Measurements from ENCODE around the gene CPLX4. TPM values are rescaled to one million over a fixed set of nuclear protein-coding genes. Genes with fewer than 3 reads are reported as not detected.

CPLX4 gene
- total and polyA plus RNA-seq, 10 donors = 0.04 TPM; not detected in 9

- intact Hi-C loops (cut with DNase I; ENCODE audit: low total_unique reads) = no loop called here
- H3K4me3 ChIP-seq = no peak overlapping the region
- no peaks in the 10 kb centered on the region for H3K4me1 ChIP-seq
- no peak overlapping the region for H3K27ac ChIP-seq
- H3K9me3 ChIP-seq = peaks cover 0 to 30% (median 24%) of the 10 kb centered on the region in 8 donors
- no peaks in the 10 kb centered on the region for H3K27me3 ChIP-seq (replicated peaks in 1 of 7)
- TF ChIP-seq, protein P1, sequence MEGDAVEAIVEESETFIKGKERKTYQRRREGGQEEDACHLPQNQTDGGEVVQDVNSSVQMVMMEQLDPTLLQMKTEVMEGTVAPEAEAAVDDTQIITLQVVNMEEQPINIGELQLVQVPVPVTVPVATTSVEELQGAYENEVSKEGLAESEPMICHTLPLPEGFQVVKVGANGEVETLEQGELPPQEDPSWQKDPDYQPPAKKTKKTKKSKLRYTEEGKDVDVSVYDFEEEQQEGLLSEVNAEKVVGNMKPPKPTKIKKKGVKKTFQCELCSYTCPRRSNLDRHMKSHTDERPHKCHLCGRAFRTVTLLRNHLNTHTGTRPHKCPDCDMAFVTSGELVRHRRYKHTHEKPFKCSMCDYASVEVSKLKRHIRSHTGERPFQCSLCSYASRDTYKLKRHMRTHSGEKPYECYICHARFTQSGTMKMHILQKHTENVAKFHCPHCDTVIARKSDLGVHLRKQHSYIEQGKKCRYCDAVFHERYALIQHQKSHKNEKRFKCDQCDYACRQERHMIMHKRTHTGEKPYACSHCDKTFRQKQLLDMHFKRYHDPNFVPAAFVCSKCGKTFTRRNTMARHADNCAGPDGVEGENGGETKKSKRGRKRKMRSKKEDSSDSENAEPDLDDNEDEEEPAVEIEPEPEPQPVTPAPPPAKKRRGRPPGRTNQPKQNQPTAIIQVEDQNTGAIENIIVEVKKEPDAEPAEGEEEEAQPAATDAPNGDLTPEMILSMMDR (IDR thresholded peaks at IDR 0.05 in 8 of 11, conservative IDR thresholded peaks at IDR 0.05 in 3 of 11) = no peak
- TF ChIP-seq POLR2A (IDR thresholded peaks at IDR 0.05) (no peak), POLR2AphosphoS5 (IDR thresholded peaks at IDR 0.05) (no peak)
- H3K36me3 ChIP-seq = peaks cover 4 to 100% (median 89%) of the 10 kb centered on the region in 6 donors
- no peak for DNase-seq
Measured at GRCh38 chr18:59340817-59341216, 22.4 kb upstream of the CPLX4 start.

DNA sequence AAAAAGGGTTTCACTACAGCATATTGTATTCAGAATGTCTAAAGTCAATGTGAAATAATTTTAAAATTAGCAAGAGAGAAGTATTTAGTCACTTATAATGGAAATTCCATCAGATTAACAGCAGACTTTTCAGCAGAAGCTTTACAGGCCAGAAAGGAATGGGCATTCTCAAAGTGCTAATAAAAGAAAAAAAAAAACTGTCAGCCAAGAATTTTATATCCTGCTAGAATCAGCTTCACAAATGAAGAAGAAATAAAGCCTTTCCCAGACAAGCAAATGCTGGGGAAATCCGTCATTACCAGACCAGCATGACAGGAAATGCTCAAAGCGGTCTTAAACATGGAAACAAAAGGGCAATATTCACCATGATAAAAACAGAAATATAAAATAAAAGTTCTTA, 21.9 kb upstream of the CPLX4 start:
- no peak overlapping the region for H3K27ac ChIP-seq
- TF ChIP-seq, protein P1 (IDR thresholded peaks at IDR 0.05 in 8 of 11, conservative IDR thresholded peaks at IDR 0.05 in 3 of 11) = no peak
- TF ChIP-seq POLR2AphosphoS5 (IDR thresholded peaks at IDR 0.05) = no peak
- no peak for TF ChIP-seq POLR2A (IDR thresholded peaks at IDR 0.05)
- DNase-seq = no peak
- no peak overlapping the region for H3K4me3 ChIP-seq
- H3K9me3 ChIP-seq = peaks cover 0 to 30% (median 24%) of the 10 kb centered on the region in 8 donors
- H3K27me3 ChIP-seq (replicated peaks in 1 of 7) = no peaks in the 10 kb centered on the region
- no peaks in the 10 kb centered on the region for H3K4me1 ChIP-seq
- intact Hi-C loops (cut with DNase I; ENCODE audit: low total_unique reads) = no loop called here
- H3K36me3 ChIP-seq = peaks cover 0 to 100% (median 87%) of the 10 kb centered on the region in 6 donors
- 90 to 96% (median 94%) methylated on average over 2 of the region's 2 CpGs for WGBS, 5 donors

GRCh38 chr18:59332986-59333385, 14.5 kb upstream of the CPLX4 start:
- peaks cover 5 to 100% (median 82%) of the 10 kb centered on the region in 6 donors for H3K36me3 ChIP-seq
- no peaks in the 10 kb centered on the region for H3K9me3 ChIP-seq
- H3K27ac ChIP-seq = no peak overlapping the region
- no peaks in the 10 kb centered on the region for H3K4me1 ChIP-seq
- no peak overlapping the region for H3K4me3 ChIP-seq
- intact Hi-C loops (cut with DNase I; ENCODE audit: low total_unique reads) = no loop called here
- TF ChIP-seq, protein P1 (IDR thresholded peaks at IDR 0.05 in 8 of 11, conservative IDR thresholded peaks at IDR 0.05 in 3 of 11) = no peak
- WGBS, 5 donors = 78 to 92% (median 88%) methylated on average over 3 of the region's 3 CpGs
- no peak for DNase-seq
- no peaks in the 10 kb centered on the region for H3K27me3 ChIP-seq (replicated peaks in 1 of 7)

DNA sequence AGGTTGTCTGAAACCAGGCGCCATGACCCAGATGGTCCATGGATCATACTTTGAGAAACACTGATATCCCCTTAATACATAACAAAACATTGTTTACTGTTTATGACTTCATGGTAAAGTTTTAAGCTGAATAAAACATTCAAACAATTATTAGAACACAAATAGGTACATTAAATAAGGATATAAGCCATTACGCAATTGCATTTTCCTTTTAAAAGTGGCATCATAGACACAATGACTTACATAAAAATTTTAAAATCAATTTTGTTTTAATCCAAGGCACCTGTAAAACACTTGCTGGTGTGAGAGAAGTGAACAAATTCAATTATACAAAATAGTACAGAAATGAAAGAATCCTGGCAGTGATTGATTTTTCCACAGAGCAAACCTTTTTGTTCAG, 10.2 kb upstream of the CPLX4 start:
- no peak for DNase-seq
- H3K27me3 ChIP-seq (replicated peaks in 1 of 7) = no peaks in the 10 kb centered on the region
- TF ChIP-seq POLR2AphosphoS5 (IDR thresholded peaks at IDR 0.05) (no peak), POLR2A (IDR thresholded peaks at IDR 0.05) (no peak)
- TF ChIP-seq, protein P1 (IDR thresholded peaks at IDR 0.05 in 8 of 11, conservative IDR thresholded peaks at IDR 0.05 in 3 of 11) = no peak
- H3K27ac ChIP-seq = no peak overlapping the region
- peaks cover 10 to 82% (median 63%) of the 10 kb centered on the region in 6 donors for H3K36me3 ChIP-seq
- WGBS, 5 donors = 95 to 99% (median 97%) methylated on average over 2 of the region's 2 CpGs
- no peaks in the 10 kb centered on the region for H3K9me3 ChIP-seq
- intact Hi-C loops (cut with DNase I; ENCODE audit: low total_unique reads) = no loop called here
- no peaks in the 10 kb centered on the region for H3K4me1 ChIP-seq
- H3K4me3 ChIP-seq = no peak overlapping the region
